T-helper 1 cell treated with Interleukin-12 subunit alpha and Interleukin-12 subunit beta and Interleukin-4 antibody, amounts not matched to agents 30 μg/mL and 1 μg/mL, for 36 hours (primary cell): ENCODE measurements around the gene ODAD2.

Source experiments
- H3K27ac Mint-ChIP-seq: one replicate; pipeline ENCODE4 v1.8.0; 2021; ENCODE audit warnings: mild to moderate bottlenecking, mixed read lengths
- H3K27me3 Mint-ChIP-seq: one replicate; pipeline ENCODE4 v1.8.0; 2021; ENCODE audit warnings: low read depth, mixed read lengths
- H3K36me3 Mint-ChIP-seq: one replicate; pipeline ENCODE4 v1.8.0; 2021; ENCODE audit warnings: low read depth, mixed read lengths
- H3K4me1 Mint-ChIP-seq: one replicate; pipeline ENCODE4 v1.8.0; 2021; ENCODE audit warnings: low read depth, mixed read lengths
- H3K4me3 Mint-ChIP-seq: one replicate; pipeline ENCODE4 v1.8.0; 2021; ENCODE audit warnings: mild to moderate bottlenecking, moderate library complexity, mixed read lengths
- H3K9me3 Mint-ChIP-seq: one replicate; pipeline ENCODE4 v1.8.0; 2021; ENCODE audit warnings: mixed read lengths

Gene ODAD2

DNA sequence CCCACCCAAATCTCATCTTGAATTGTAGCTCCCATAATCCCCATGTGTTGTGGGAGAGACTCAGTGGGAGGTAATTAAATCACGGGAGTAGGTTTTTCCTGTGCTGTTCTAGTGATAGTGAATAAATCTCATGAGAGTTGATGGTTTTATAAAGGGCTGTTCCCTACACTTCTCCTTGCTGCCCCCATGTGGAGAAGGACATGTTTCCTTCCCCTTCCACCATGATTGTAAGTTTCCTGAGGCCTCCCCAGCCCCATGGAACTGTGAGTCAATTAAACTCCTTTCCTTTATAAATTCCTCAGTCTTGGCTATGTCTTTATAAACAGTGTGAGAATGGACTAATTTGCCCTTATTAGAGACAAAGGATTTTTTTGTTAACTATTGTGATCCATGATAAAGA, 204.7 kb downstream of the ODAD2 start:
- Mint-ChIP-seq H3K27ac (no peak overlapping the region), H3K36me3 (no peaks in the 10 kb centered on the region), H3K4me1 (no peaks in the 10 kb centered on the region), H3K4me3 (no peak overlapping the region), H3K9me3 (no peaks in the 10 kb centered on the region), H3K27me3 (peaks cover 9% of the 10 kb centered on the region)

DNA sequence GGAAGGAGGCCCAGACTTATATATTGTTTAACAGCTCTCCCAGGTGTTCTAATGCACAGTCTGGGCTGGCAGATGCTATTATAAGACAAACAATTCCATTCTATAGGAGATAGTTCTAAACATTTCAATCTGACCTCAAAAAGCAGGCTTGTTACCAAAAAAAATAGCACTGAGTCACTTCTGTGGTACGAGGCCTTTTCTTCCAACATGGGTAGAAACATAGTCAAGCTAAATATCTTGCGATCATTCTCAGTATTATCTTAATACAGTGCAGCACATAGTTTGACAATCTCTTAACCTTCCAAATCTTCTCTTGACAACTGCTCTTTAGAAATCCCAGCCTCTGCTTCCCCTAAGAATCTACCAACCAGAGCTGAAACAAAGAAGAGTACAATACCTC, 206.7 kb downstream of the ODAD2 start:
- peaks cover 9% of the 10 kb centered on the region for H3K27me3 Mint-ChIP-seq
- no peaks in the 10 kb centered on the region for H3K4me1 Mint-ChIP-seq
- no peaks in the 10 kb centered on the region for H3K9me3 Mint-ChIP-seq
- no peak overlapping the region for H3K4me3 Mint-ChIP-seq
- no peak overlapping the region for H3K27ac Mint-ChIP-seq
- no peaks in the 10 kb centered on the region for H3K36me3 Mint-ChIP-seq

DNA sequence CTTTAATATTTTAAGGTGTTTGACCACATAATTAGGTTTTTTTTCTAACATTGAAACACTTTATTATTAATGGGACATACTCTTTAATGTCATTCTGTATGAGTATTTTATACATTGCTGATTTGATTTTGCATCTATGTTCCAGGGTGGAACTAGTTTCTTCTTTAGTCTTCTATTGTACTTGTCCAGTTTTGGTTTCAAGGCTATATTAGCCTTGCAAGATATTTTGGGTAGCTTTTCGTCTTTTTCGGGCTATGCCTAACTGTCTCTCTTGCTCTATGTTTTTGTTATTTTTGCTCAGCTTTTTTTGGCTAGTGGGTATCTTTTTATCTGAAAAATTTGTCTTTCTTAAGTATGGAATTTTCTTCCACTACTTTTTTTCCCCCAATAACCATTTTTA, 214.6 kb downstream of the ODAD2 start:
- Mint-ChIP-seq H3K36me3 (no peaks in the 10 kb centered on the region), H3K27me3 (peaks cover 4% of the 10 kb centered on the region), H3K27ac (no peak overlapping the region), H3K9me3 (peaks cover 3% of the 10 kb centered on the region), H3K4me1 (no peaks in the 10 kb centered on the region), H3K4me3 (no peak overlapping the region)

- H3K9me3 Mint-ChIP-seq: peaks cover 3% of the 10 kb centered on the region
- no peak overlapping the region for H3K27ac Mint-ChIP-seq
- H3K27me3 Mint-ChIP-seq: peaks cover 3% of the 10 kb centered on the region
- H3K4me3 Mint-ChIP-seq: no peak overlapping the region
- no peaks in the 10 kb centered on the region for H3K4me1 Mint-ChIP-seq
- no peaks in the 10 kb centered on the region for H3K36me3 Mint-ChIP-seq
Measured at GRCh38 chr10:27783660-27784059, 215.2 kb downstream of the ODAD2 start.

- H3K4me1 Mint-ChIP-seq: no peaks in the 10 kb centered on the region
- peaks cover 3% of the 10 kb centered on the region for H3K9me3 Mint-ChIP-seq
- H3K27ac Mint-ChIP-seq: no peak overlapping the region
- H3K36me3 Mint-ChIP-seq: no peaks in the 10 kb centered on the region
- peaks cover 10% of the 10 kb centered on the region for H3K27me3 Mint-ChIP-seq
- H3K4me3 Mint-ChIP-seq: no peak overlapping the region
Measured at GRCh38 chr10:27779462-27780015, 219.3 kb downstream of the ODAD2 start.

- Mint-ChIP-seq H3K9me3 (no peaks in the 10 kb centered on the region), H3K27me3 (peaks cover 32% of the 10 kb centered on the region), H3K4me3 (no peak overlapping the region), H3K4me1 (peaks cover 2% of the 10 kb centered on the region), H3K27ac (no peak overlapping the region), H3K36me3 (no peaks in the 10 kb centered on the region)
Measured at GRCh38 chr10:27774831-27775230, 224.0 kb downstream of the ODAD2 start.

- no peak overlapping the region for H3K4me3 Mint-ChIP-seq
- peaks cover 2% of the 10 kb centered on the region for H3K4me1 Mint-ChIP-seq
- H3K9me3 Mint-ChIP-seq: no peaks in the 10 kb centered on the region
- H3K36me3 Mint-ChIP-seq: no peaks in the 10 kb centered on the region
- peaks cover 32% of the 10 kb centered on the region for H3K27me3 Mint-ChIP-seq
- no peak overlapping the region for H3K27ac Mint-ChIP-seq
Measured at GRCh38 chr10:27771231-27771630, 227.6 kb downstream of the ODAD2 start.

DNA sequence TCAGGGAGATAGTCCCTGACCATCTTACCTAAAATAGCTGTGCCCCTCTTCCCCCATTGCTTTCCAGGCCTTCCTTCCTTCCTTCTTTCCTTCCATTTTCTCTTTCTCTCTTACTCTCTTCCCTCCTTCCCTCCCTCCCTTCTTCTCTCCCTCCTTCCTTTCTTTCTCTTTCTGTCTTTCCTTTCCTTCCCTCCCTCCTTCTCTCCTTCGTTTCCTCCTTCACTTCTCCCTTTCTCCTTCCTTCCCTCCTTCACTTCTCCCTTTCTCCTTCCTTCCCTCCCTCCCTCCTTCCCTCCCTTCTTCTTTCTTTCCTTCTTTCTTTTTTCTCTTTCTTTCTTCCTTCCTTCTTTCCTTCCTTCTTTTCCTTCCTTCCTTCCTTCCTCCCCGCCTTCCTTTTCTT, 228.7 kb downstream of the ODAD2 start:
- H3K36me3 Mint-ChIP-seq: no peaks in the 10 kb centered on the region
- no peak overlapping the region for H3K4me3 Mint-ChIP-seq
- H3K9me3 Mint-ChIP-seq: no peaks in the 10 kb centered on the region
- H3K27me3 Mint-ChIP-seq: peaks cover 33% of the 10 kb centered on the region
- no peak overlapping the region for H3K27ac Mint-ChIP-seq
- H3K4me1 Mint-ChIP-seq: peaks cover 2% of the 10 kb centered on the region
